Cardiac fibroblast (primary cell): ENCODE data around the gene CFAP91.
A peak's percentile ranks its signal among the peaks of the same experiment; 100 is the strongest.

Experiments
- DNase-seq, 2 donors: peaks; one replicate each; pipeline versions ENCODE4 v3.0.0 to v3.0.0-alpha.2; 2010; ENCODE audit warnings: low read depth in 2 of 2
- H3K4me3 ChIP-seq, 2 donors: replicated peaks in 1 of 2; 1 replicate in 1 of 2; 2 replicates in 1 of 2; pipeline ENCODE4 v1.5.1; 2011; ENCODE audit warnings: low read depth in 2 of 2, low read length in 2 of 2, mild to moderate bottlenecking in 2 of 2, moderate library complexity in 1 of 2
- TF ChIP-seq, protein P1 (sequence below): IDR thresholded peaks from one replicate; pipeline ENCODE4 v1.5.1; 2011; ENCODE audit warnings: low read depth, mild to moderate bottlenecking, low read length, inconsistent platforms

CFAP91 gene

DNA sequence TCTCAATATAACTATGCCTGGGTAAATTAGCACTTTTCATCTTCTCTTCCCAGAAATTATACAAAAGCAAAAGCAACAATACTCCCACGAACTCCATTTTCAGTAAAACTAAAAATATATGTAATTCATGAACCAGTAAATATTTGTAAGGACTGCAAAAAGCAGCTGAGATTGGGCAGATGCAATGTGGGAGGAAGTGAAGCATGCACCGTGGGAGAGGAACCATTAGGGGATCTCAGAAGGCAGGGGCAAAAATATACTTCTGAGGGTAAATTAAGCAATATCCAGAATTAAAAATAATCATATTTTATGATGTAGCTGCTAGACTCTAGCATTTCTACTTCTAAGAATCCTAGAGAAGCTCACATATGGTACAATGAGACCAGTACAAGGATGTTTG is 20.2 kb downstream of the CFAP91 start:
- no peak overlapping the region for H3K4me3 ChIP-seq
- DNase-seq: no peak
- TF ChIP-seq, protein P1, sequence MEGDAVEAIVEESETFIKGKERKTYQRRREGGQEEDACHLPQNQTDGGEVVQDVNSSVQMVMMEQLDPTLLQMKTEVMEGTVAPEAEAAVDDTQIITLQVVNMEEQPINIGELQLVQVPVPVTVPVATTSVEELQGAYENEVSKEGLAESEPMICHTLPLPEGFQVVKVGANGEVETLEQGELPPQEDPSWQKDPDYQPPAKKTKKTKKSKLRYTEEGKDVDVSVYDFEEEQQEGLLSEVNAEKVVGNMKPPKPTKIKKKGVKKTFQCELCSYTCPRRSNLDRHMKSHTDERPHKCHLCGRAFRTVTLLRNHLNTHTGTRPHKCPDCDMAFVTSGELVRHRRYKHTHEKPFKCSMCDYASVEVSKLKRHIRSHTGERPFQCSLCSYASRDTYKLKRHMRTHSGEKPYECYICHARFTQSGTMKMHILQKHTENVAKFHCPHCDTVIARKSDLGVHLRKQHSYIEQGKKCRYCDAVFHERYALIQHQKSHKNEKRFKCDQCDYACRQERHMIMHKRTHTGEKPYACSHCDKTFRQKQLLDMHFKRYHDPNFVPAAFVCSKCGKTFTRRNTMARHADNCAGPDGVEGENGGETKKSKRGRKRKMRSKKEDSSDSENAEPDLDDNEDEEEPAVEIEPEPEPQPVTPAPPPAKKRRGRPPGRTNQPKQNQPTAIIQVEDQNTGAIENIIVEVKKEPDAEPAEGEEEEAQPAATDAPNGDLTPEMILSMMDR: no peak

DNA sequence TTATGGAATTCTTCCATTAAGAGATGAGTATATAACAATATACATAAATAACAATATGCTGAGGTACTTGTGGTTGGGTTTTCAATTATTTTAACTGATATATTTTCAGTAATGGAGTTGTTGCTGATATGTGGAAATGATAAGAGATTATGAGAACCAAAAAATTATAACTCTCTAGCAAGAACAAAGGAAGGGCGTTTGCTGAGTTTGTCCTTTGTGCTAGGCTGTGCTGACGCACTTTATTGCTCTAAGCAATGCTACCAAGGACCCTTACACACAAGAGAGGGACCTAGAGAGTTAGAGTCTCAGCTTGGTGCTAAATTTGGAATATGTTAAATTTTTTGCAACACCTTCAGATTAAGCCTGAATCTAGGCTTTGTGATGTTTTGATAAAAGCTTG is 24.1 kb downstream of the CFAP91 start:
- DNase-seq: no peak
- TF ChIP-seq, protein P1: no peak
- no peak overlapping the region for H3K4me3 ChIP-seq

DNA sequence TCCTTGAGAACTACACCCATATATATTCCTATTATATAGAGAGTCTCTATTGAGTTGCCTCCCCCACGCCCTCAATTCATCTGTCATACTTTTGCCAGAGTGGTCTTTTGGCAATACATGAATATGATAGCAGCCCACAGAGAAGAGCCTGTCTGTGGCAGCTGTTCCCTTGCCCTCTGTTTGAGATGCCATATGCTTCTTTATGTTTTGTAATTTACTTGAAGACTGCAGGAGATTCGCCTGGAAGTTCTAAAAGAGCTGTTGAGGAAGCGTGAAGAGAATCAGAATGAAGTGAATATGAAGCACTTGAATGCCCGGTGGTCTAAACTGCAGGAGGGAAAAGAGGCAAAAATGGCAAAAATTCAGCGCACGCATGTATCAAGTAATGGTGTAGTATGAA is 27.2 kb downstream of the CFAP91 start:
- DNase-seq: no peak
- H3K4me3 ChIP-seq: no peak overlapping the region
- TF ChIP-seq, protein P1: no peak

DNA sequence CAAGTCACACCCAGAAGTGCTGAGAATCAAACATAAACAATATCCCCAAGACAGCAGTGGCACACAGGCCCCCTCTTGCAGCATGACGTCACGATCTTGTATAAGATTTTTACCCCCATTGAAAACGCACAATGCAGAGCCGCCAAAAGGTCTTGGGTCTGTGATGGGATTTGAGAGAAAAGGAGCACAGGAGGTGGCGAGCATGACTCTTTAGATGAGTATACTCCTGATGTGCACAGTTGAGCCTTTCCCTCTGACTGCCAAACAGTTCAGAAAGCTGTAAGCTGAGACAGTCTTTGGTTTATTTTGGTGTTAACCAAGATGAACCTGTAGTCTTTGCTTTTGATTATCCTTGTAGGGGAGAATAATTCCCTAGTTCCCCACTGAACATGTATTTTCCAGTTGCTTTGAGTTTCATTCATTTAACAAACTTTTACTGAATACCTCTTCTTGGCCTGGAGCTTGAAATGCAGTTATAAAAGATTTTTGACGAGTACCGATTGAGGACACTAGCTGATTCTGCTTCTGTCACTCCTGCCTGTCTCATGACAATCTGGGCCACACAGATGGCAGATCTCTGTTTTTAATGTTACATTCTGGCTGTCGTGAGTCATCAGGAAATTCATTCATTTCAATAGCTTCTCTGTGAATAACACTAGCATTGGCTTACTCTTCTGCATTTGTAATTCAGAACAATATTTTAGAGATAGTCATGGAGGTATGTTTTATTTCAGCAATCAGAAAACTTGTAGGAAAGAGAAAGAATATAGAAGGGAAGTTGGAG is 28.9 kb downstream of the CFAP91 start:
- peak in 1 of 2 donors; percentile 65 for DNase-seq
- no peak overlapping the region for H3K4me3 ChIP-seq
- TF ChIP-seq, protein P1: no peak

DNA sequence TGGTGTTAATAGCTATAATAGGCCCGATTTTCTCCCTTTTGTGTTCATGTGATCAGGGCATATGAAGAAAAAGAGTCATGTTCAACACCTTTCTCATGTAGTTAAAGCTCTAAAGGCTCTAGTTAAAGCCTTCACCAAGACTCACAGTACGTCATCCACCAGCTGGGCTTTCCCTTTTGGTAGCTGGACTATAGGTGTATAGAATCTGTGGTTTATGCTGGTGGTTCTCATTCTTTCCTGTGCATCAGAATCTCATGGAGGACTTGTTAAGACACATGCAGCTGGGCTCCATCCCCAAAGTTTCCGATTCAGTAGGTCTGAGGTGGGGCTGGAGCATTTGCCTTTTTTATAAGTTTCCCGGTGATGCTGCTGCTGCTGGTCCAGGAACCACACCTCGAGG is 31.0 kb downstream of the CFAP91 start:
- H3K4me3 ChIP-seq: no peak overlapping the region
- TF ChIP-seq, protein P1: no peak
- DNase-seq: no peak

DNA sequence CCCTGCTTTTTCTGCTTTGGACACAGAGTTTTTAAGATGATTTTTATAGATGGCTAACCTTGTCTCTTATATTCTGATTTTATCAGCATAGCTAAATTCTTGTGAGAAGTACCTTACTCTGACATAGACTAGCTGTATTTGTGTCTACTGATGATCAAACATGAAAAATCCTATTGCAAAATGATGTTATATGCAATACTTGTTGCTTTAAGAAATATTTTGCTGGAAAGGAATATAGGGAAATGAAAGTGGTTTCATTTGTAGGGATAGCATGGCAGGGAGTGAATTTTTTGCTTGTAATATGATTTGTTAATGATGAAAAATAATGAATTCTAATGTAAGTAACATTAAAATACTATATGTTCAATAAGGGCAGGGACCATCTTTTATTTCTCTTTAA is 35.9 kb downstream of the CFAP91 start:
- TF ChIP-seq, protein P1: no peak
- no peak overlapping the region for H3K4me3 ChIP-seq
- DNase-seq: no peak
